OCI-LY1 (cell line): ENCODE results near the gene EAPP.
"Not testable (repeated sequence)": the region's sequence is repeated elsewhere in the genome, so short reads cannot be mapped to it uniquely, and the experiment has no call there.

ENCODE experiments used
- EZH2 ChIP-seq: fragments of 200-600 bp; sonication (generic), shearing (Covaris generic); IDR thresholded peaks from 2 replicates; pipeline ENCODE4 v1.8.0; 2017; ENCODE audit warnings: borderline replicate concordance, mixed run types, mild to moderate bottlenecking, antibody characterized with exemption, low read length, moderate library complexity, mixed read lengths
- TF ChIP-seq, protein P1 (sequence below): fragments of 200-600 bp; sonication (generic), shearing (Covaris generic); IDR thresholded peaks from 2 replicates; pipeline ENCODE4 v1.5.1; 2017; ENCODE audit warnings: mild to moderate bottlenecking, antibody characterized with exemption, low read length, moderate library complexity, mixed read lengths

GRCh38 chr14:34540181-34541059 lies 919 bp upstream of the EAPP start:
- TF ChIP-seq, protein P1, sequence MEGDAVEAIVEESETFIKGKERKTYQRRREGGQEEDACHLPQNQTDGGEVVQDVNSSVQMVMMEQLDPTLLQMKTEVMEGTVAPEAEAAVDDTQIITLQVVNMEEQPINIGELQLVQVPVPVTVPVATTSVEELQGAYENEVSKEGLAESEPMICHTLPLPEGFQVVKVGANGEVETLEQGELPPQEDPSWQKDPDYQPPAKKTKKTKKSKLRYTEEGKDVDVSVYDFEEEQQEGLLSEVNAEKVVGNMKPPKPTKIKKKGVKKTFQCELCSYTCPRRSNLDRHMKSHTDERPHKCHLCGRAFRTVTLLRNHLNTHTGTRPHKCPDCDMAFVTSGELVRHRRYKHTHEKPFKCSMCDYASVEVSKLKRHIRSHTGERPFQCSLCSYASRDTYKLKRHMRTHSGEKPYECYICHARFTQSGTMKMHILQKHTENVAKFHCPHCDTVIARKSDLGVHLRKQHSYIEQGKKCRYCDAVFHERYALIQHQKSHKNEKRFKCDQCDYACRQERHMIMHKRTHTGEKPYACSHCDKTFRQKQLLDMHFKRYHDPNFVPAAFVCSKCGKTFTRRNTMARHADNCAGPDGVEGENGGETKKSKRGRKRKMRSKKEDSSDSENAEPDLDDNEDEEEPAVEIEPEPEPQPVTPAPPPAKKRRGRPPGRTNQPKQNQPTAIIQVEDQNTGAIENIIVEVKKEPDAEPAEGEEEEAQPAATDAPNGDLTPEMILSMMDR = not testable (repeated sequence)
- not testable (repeated sequence) for TF ChIP-seq EZH2
